Cardiac muscle cell (in vitro differentiated cells and primary cell): ENCODE results near the gene TANGO6. TPM values are rescaled to one million over a fixed set of nuclear protein-coding genes. Genes with fewer than 3 reads are reported as not detected.

Source experiments
- DNase-seq, 2 donors: peaks; one replicate each; pipeline versions ENCODE4 v3.0.0 to v3.0.0-alpha.2; 2010 to 2017; ENCODE audit warnings: low read depth in 1 of 2, low spot score in 1 of 2
- H3K27ac ChIP-seq: fragments of 200-600 bp; sonication (generic); 2 replicates; pipeline ENCODE4 v1.5.1; 2016
- H3K27me3 ChIP-seq: fragments of 200-600 bp; sonication (generic); 2 replicates; pipeline ENCODE4 v1.6.0; 2016; ENCODE audit warnings: control low read depth
- H3K36me3 ChIP-seq: fragments of 200-600 bp; sonication (generic); 2 replicates; pipeline ENCODE4 v1.5.1; 2016; ENCODE audit warnings: control low read depth
- H3K4me1 ChIP-seq: fragments of 200-600 bp; sonication (generic); 2 replicates; pipeline ENCODE4 v1.8.1; 2017; ENCODE audit warnings: low read depth, mild to moderate bottlenecking, mixed run types
- H3K4me3 ChIP-seq: fragments of 200-600 bp; sonication (generic); 2 replicates; pipeline ENCODE4 v1.5.1; 2016; ENCODE audit warnings: mild to moderate bottlenecking
- H3K9me3 ChIP-seq: fragments of 200-600 bp; sonication (generic); 2 replicates; pipeline ENCODE4 v1.5.1; 2017; ENCODE audit warnings: low read depth, mild to moderate bottlenecking, control low read depth
- polyA plus RNA-seq: library from polyadenylated mRNA; unstranded; fragments of >200 nt; fragmentation: Nextera tagmentation; extraction: Ambion mirVana; gene quantifications from 2 replicates; pipeline ENCODE4 v1.2.1, GENCODE V29; 2016
- total RNA-seq: library from RNA; depleted of rRNA; stranded (reverse); fragments of >200 nt; gene quantifications from 2 replicates; pipeline ENCODE4 v1.2.3, GENCODE V29; 2016
- TF ChIP-seq, protein P1 (sequence below): IDR thresholded peaks from 2 replicates; pipeline ENCODE4 v1.5.1; 2012; ENCODE audit warnings: low read depth, mild to moderate bottlenecking, low read length

The TANGO6 gene
- total and polyA plus RNA-seq, 2 experiments from 2014 or later = 5.4 to 8.9 TPM

GRCh38 chr16:68991075-68991474, 147.7 kb downstream of the TANGO6 start:
- H3K9me3 ChIP-seq = no peaks in the 10 kb centered on the region
- peaks cover 12% of the 10 kb centered on the region for H3K4me1 ChIP-seq
- no peak overlapping the region for H3K27ac ChIP-seq
- TF ChIP-seq, protein P1, sequence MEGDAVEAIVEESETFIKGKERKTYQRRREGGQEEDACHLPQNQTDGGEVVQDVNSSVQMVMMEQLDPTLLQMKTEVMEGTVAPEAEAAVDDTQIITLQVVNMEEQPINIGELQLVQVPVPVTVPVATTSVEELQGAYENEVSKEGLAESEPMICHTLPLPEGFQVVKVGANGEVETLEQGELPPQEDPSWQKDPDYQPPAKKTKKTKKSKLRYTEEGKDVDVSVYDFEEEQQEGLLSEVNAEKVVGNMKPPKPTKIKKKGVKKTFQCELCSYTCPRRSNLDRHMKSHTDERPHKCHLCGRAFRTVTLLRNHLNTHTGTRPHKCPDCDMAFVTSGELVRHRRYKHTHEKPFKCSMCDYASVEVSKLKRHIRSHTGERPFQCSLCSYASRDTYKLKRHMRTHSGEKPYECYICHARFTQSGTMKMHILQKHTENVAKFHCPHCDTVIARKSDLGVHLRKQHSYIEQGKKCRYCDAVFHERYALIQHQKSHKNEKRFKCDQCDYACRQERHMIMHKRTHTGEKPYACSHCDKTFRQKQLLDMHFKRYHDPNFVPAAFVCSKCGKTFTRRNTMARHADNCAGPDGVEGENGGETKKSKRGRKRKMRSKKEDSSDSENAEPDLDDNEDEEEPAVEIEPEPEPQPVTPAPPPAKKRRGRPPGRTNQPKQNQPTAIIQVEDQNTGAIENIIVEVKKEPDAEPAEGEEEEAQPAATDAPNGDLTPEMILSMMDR = no peak
- no peak overlapping the region for H3K4me3 ChIP-seq
- no peaks in the 10 kb centered on the region for H3K36me3 ChIP-seq
- no peaks in the 10 kb centered on the region for H3K27me3 ChIP-seq
- no peak for DNase-seq

- no peaks in the 10 kb centered on the region for H3K9me3 ChIP-seq
- H3K4me3 ChIP-seq = no peak overlapping the region
- H3K27me3 ChIP-seq = no peaks in the 10 kb centered on the region
- H3K36me3 ChIP-seq = no peaks in the 10 kb centered on the region
- peak in 1 of 2 donors; percentile 76 for DNase-seq
- TF ChIP-seq, protein P1 = no peak
- H3K27ac ChIP-seq = no peak overlapping the region
- H3K4me1 ChIP-seq = peaks cover 7% of the 10 kb centered on the region
Measured at GRCh38 chr16:68992521-68992920, 149.2 kb downstream of the TANGO6 start.

- no peak overlapping the region for H3K27ac ChIP-seq
- TF ChIP-seq, protein P1 = no peak
- H3K4me1 ChIP-seq = no peaks in the 10 kb centered on the region
- DNase-seq = no peak
- no peaks in the 10 kb centered on the region for H3K27me3 ChIP-seq
- H3K4me3 ChIP-seq = no peak overlapping the region
- no peaks in the 10 kb centered on the region for H3K9me3 ChIP-seq
- no peaks in the 10 kb centered on the region for H3K36me3 ChIP-seq
Measured at GRCh38 chr16:68993456-68993855, 150.1 kb downstream of the TANGO6 start.

- Histone ChIP-seq H3K9me3 (no peaks in the 10 kb centered on the region), H3K4me1 (no peaks in the 10 kb centered on the region), H3K4me3 (no peak overlapping the region), H3K36me3 (no peaks in the 10 kb centered on the region), H3K27ac (no peak overlapping the region), H3K27me3 (no peaks in the 10 kb centered on the region)
- DNase-seq = peak in 1 of 2 donors; percentile 79
- TF ChIP-seq, protein P1 = no peak
Measured at GRCh38 chr16:68993885-68994284, 150.6 kb downstream of the TANGO6 start.

- no peak overlapping the region for H3K4me3 ChIP-seq
- TF ChIP-seq, protein P1 = no peak
- no peak overlapping the region for H3K27ac ChIP-seq
- H3K36me3 ChIP-seq = no peaks in the 10 kb centered on the region
- H3K27me3 ChIP-seq = no peaks in the 10 kb centered on the region
- H3K4me1 ChIP-seq = no peaks in the 10 kb centered on the region
- no peaks in the 10 kb centered on the region for H3K9me3 ChIP-seq
- DNase-seq = no peak
Measured at GRCh38 chr16:68994324-68994723, 151.0 kb downstream of the TANGO6 start.
